ENCODE measurements around the gene PNPLA7. TPM values are rescaled to one million over a fixed set of nuclear protein-coding genes. Genes with fewer than 3 reads are reported as not detected.

The PNPLA7 gene
- total and polyA plus RNA-seq, 10 donors, result 5.1 to 22.7 (median 10.7) TPM

- WGBS, 5 donors, result 91 to 97% (median 92%) methylated on average over 17 to 23 of the region's 23 CpGs
- H3K4me3 ChIP-seq, result no peak overlapping the region
- peak; percentile 74 for DNase-seq
- H3K27ac ChIP-seq, result no peak overlapping the region
- no peaks in the 10 kb centered on the region for H3K9me3 ChIP-seq
- TF ChIP-seq POLR2AphosphoS5 (IDR thresholded peaks at IDR 0.05) (no peak), CTCF (IDR thresholded peaks at IDR 0.05 in 8 of 11, conservative IDR thresholded peaks at IDR 0.05 in 3 of 11) (no peak), POLR2A (IDR thresholded peaks at IDR 0.05) (no peak)
- H3K27me3 ChIP-seq (replicated peaks in 1 of 7), result peaks cover 0 to 10% (median 0%) of the 10 kb centered on the region in 7 donors
- intact Hi-C loops (cut with DNase I; ENCODE audit: low total_unique reads), result no loop called here
- no peaks in the 10 kb centered on the region for H3K36me3 ChIP-seq
- peaks cover 9 to 29% (median 26%) of the 10 kb centered on the region in 6 donors for H3K4me1 ChIP-seq
Observed at GRCh38 chr9:137465000-137465719, 85.0 kb downstream of the PNPLA7 start.

- no peaks in the 10 kb centered on the region for H3K36me3 ChIP-seq
- WGBS, 5 donors, result 88 to 98% (median 93%) methylated on average over 15 to 28 of the region's 28 CpGs
- H3K4me3 ChIP-seq, result no peak overlapping the region
- peaks cover 13 to 35% (median 33%) of the 10 kb centered on the region in 6 donors for H3K4me1 ChIP-seq
- TF ChIP-seq POLR2A (IDR thresholded peaks at IDR 0.05) (no peak), CTCF (IDR thresholded peaks at IDR 0.05 in 8 of 11, conservative IDR thresholded peaks at IDR 0.05 in 3 of 11) (no peak), POLR2AphosphoS5 (IDR thresholded peaks at IDR 0.05) (no peak)
- H3K9me3 ChIP-seq, result no peaks in the 10 kb centered on the region
- intact Hi-C loops (cut with DNase I; ENCODE audit: low total_unique reads), result no loop called here
- peak; percentile 77 for DNase-seq
- peaks cover 0 to 10% (median 0%) of the 10 kb centered on the region in 7 donors for H3K27me3 ChIP-seq (replicated peaks in 1 of 7)
- H3K27ac ChIP-seq, result no peak overlapping the region
Observed at GRCh38 chr9:137464291-137464999, 85.8 kb downstream of the PNPLA7 start.

- intact Hi-C loops (cut with DNase I; ENCODE audit: low total_unique reads), result no loop called here
- DNase-seq, result no peak
- no peak for TF ChIP-seq CTCF (IDR thresholded peaks at IDR 0.05 in 8 of 11, conservative IDR thresholded peaks at IDR 0.05 in 3 of 11)
- TF ChIP-seq POLR2AphosphoS5 (IDR thresholded peaks at IDR 0.05), result no peak
- no peak for TF ChIP-seq POLR2A (IDR thresholded peaks at IDR 0.05)
Observed at GRCh38 chr9:137463931-137464290, 86.3 kb downstream of the PNPLA7 start.

More at GRCh38 chr9:137463931-137464290, 86.3 kb downstream of the PNPLA7 start:
- H3K36me3 ChIP-seq, result no peaks in the 10 kb centered on the region
- no peak overlapping the region for H3K4me3 ChIP-seq
- no peaks in the 10 kb centered on the region for H3K9me3 ChIP-seq
- peaks cover 0 to 10% (median 0%) of the 10 kb centered on the region in 7 donors for H3K27me3 ChIP-seq (replicated peaks in 1 of 7)
- peaks cover 15 to 38% (median 35%) of the 10 kb centered on the region in 6 donors for H3K4me1 ChIP-seq
- H3K27ac ChIP-seq, result no peak overlapping the region
- 95 to 99% (median 97%) methylated on average over 17 to 18 of the region's 18 CpGs for WGBS, 5 donors

All from spleen (tissue), 11 donors.